HG02981 (cell line): Measurements from ENCODE around the gene FAM118B.

Source experiments
- ATAC-seq: cut with Tn5 transposase; IDR thresholded peaks from one replicate; pipeline ENCODE4 v1.9.1; 2021; ENCODE audit warnings: mild to moderate bottlenecking, moderate library complexity; ENCODE audit not compliant: unreplicated experiment

The FAM118B gene

DNA sequence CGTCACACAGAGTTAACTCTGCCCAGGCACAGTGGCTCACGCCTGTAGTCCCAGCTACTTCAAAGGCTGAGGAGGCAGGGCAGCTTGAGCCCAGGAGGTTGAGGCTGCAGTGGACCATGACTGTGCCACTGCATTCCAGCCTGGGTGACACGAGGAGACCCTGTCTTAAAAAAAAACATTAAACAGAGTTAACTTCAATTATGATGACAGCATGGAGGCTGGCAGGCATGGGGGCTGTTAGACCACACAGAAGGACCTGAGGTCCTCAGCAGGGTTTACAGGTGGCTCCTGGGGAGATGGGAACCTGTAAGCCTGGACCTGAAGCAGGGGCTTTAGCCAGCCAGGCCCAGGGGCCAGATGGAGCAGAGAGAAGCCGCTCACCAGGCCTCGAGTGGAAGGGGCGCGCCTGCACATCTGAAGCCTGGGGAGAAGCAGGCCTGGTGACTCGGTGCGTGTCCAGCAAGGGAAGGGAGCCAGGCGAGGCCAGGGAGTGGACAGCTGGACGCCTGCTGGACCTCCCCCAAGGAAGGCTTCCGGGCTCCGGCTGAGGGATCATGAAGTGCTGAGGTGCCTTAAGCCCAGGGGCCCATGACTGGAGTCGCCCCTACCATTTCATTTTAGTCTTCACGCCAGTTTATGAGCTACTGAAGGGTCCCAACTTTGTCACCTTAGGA is 25.4 kb upstream of the FAM118B start:
- ATAC-seq = no peak

DNA sequence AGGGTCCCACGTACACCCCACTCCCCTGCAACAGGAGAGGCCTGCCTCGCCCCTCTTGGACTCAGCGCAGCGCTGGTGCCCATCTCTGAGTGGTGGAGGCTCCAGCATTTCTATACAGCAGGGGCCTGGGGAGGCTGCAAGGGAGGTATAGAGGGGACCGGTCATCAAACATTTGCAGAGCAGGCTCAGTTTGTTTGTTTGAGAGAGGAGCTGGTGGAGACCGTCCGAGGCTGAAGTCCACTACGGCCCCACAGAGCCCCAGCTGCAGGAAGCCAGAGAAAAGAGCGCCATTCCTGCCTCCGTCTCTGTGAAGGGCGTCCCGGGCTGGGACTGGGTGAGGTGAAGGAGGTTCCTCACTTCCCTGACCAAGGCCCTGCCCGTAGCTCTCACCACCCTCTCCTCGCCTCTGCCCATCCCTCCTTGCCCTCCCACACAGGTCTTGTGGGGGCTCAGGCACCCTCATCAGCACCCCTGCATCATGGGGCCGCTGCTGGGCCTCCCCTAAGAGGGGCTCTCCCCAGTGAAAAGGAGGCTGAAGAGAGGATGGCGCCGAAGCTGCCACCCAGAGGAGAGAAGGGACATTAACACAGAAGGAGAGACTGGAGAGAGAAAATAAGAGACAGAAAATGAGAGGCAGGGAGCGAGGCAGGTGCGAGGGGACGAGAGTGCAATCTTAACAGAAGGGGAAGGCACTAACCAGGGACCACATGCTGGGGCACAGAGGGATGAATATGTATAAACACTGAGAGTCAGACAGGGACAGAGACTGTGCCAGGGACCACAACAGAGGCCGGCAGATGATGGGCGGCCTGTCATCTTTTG is 24.7 kb upstream of the FAM118B start:
- no peak for ATAC-seq

DNA sequence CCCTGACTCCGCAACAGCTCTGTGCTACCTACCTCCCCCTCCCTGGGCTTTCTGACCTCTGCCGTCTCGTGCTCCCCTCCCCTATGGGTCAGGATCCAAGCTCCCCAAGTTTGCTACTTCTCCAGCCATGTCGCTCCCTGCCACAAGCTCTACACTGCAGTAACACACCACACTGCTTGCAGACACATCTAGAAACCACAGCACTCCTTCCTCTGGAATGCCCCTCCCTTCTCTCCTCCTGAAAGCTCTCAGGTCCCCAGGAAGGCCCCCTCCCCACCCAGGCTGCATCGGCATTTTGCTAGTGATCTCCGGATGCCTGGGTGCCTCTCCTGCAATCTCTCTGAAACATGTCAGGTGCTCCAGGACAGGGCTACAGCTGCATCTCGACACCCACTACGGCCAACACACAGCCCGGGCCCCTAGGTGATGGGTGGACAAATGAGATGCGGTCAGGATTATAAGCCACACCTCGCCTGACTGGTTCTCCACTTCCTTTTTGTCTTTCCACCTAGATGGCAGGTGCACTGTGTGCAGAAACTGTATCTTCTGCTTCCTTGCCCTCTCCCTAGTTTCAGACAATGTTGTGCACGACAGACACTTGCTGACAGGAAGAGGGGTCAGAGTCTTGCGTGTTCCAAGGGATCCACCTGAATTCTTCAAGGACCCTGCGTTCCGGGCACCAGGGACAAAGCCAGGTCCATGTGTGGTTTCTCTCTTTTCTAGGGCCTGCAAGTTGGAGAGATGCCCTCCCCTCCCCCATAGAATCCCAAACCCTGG is 23.1 kb upstream of the FAM118B start:
- peak; percentile 75 for ATAC-seq

DNA sequence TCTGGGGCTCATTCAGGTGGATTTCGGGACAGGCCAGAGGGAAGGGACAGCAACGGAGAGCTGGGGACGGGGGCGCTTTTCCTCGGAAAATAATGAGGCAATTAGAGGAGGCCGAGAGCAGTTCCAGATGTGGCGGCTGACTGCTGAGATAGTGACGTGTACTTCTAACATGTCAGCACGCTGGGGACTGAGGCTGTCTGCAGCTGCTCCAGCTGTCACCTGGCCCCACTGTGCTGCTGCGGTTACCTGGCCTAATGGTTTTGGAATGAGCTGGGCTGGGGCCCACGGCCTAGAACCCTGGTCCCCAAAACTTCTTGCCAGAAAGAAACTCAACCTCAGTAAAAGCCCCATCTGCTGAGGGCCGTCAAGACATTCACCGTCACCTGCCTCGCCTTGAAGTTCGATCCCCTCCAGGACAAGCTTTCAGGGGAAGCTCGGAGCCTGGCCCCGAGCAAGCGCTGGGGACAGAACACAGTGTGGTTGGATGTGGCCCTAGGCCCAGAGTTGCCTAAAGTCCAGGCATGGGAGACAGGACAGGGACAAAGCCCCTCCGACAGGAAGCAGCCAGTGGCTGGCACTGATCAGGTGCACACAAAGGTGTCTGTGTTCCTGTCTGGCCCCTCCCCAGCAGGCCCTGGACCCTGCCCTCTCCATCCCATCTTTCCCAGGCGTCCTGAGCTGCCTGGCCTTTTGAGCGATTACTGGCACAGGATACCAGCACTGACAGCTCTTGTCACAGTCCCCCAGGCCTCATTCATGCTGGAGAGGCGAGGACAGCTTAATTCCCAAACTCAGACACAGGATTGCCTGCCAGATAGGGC is 22.3 kb upstream of the FAM118B start:
- ATAC-seq = peak; percentile 62

DNA sequence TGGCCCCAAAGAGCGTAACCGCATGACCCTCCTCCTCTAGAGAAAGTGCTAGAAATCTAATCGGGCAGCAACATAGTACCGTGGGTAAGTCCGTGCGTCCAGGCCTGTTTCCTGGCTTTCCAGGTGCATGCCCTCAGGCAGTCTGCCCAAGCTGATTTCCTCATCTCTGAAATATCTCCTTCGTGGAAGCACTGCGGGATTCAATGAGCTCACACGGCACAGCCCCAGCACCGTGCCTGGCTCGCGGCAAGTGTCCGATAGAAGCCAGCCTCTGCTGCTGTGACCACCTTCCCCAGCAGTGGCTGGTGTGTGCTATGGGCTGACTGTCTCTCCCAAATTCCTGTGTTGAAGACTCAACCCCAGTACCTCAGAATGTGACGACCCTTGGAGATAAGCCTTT is 20.8 kb upstream of the FAM118B start:
- no peak for ATAC-seq

DNA sequence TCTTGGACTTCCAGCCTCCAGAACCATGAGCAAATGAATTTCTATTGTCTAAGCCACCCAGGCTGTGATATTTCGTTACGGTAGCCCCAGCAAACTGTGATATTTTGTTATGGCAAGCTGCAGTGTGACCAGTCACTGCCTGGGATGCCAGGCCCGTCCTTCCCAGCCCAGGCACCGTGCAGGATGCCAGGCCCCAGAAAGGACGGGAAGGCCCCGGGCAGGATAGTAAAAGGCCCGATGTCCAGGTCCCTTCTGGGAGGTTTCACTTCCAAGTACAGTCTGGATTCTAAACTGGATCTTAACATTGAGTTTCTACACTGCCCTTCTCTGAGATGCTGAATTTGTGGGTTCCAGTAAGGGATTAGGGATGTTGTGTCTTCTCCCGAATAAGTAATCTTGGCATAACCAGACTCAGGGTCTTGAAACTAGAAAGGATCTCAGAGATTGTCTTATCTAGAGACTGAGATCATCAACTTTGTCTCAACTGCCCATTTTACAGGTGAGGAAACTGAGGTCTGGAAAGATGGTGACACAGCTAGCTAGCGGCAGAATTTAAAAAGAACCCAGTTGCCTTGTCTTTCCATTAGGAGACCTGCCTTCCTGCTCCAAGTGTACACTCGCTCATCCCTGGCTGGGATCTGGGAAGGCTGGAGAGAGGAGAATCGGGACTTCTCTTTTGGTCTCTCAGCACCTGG is 20.1 kb upstream of the FAM118B start:
- ATAC-seq = no peak

DNA sequence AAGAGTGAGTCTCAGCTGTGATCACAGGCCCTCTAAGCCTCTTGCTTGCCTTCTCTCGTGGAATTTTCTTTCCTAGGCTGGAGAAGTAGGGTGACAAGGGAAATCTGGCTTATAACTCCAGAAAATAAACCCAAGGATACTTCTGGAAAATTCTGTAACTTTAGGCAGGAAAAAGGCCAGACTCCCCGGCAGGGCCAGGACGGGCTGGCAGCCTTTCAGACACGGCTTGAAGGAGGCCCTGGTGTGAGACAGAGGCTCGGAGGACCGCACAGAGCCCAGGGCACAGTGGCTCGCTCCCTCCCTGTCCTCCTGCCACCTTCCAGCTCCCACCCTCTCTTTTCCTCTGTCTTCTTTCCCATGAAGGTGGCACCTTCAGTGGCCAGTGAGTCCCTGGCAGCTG is 19.2 kb upstream of the FAM118B start:
- no peak for ATAC-seq

DNA sequence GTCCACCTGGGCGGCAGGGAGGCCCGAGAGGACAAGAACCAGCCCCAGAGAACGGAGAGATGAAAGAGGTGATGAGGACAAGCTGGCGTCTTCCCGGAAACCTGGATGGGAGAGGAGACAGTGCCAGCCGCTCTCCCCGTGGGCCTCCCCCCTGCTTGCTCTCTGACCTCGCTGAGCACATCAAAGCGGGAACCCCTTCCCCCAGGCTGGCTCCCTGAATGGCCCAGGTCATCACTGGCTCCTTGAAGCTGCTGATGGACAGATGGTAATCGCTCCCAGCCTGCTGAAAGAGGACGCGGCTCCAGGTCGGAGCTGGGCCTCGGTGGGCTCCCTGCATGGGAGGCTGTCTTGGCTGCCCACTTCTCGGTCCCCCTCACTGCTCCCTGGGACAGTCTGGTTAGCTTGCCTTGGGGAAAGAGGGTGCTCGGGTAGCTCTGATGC is 18.5 kb upstream of the FAM118B start:
- no peak for ATAC-seq

DNA sequence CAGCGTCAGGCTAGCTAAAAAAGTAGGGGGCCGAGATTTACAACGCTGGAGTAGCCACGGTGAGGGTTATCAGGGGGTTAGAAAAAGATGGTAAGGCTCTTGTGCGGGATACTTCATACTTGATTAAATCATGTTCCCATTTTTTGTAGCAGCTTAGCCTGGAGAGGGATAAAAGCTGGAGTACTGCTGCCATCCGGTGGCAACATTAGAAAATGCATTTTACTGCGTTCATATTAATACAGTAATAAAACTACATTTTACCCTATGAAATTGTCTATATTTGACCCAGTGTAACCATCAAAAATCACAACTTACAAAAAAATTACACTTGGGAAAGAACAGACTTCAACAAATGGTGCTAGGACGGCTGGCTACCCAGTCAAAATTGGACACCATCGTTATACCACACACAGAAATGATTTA is 17.4 kb upstream of the FAM118B start:
- ATAC-seq = no peak

DNA sequence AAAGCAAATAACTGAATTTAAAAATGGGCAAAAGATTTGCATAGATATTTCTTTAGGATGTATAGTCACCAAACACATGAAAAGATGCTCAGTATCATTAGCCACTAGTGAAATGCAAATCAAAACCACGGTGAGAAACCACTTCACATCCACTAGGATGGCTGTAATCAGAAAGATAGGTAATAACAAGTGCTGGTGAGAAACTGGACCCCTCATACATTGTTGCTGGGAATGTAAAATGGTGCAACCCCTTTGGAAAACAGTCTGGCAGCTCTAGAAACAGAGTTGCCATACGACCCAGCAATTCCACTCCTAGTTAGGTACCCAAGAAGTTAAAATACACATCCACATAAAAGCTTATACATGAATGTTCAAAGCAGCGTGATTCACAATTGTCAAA is 16.5 kb upstream of the FAM118B start:
- no peak for ATAC-seq

DNA sequence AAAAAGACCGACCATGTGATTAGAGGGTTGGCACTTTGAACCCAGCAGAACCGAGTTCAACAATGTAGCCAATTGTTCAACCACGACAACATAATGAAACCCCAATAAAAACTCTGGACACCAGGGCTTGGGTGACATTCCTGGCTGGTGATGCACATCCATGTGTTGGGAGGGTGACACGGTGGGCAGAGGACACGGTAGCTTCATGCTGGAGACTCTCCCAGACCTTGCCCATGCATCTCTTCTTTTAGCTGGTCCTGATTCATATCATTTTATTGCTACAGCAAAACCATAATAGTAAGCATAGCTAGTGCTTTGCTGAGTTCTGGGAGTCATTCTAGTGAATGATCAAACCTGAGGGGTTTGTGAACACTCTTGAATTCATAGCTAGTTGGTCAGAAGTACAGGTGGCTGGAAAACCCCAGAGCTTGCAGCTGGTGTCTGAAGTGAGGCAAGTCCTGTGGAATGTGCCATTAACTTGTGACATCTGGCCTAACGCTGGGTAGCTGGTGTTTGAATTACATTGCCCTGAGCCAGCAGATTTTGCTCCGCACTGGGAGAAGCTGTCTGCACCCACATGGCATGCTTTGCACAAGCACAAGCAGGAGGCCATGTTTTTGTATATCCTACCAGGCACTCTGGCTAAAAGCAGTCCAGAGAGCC is 14.2 kb upstream of the FAM118B start:
- peak; percentile 57 for ATAC-seq

DNA sequence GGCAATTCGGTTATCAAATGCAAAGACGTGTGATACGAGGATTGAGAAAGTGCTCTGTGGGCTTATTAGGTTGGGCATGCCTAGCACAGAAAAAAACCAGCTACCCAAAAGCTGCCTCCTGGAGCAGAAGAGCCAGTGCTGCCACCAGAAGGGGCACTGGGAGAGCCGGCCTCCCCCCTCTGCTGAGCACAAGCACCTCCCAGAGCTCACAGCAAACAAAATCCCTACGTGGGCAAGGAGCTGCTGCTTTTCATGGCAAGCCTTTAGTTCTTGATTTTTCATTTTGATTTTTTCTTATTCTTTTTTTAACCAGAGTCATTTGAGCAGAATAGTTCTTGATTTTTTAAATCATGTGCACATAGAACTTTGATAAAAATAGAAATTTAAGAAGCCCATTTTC is 12.9 kb upstream of the FAM118B start:
- ATAC-seq = no peak

DNA sequence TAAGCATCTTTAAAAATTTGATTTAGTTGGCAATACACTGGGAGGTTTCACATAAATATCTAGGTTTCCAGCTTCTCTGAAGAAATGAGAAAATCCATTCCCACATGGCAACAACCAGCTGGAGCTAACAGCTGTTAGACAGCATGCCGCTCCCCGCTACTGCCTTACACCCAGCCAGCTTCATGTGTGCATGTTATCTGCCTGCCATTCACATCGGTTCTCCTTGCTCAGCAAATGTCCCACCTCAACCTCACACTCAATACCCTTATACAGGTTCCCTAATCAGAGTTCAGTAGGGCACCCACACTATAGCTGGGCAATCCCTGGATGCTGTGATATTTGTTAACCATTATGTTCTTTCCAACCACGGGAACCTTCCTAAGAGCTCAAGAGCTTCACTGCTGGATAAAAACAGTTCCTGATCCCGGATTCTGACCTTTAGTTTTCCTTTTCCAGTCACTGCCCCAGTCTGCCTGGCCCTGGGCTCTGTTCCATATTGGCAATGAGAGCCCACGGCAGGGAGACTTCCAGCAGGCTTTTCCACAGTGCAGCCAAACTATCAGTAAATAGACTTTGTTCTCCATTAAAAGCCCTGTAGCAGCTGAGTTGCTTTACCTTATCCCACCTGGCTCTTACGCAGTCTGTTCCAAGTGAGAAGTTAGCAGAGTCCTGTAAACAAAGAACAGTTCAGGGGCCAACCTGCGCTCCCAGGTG is 8.8 kb upstream of the FAM118B start:
- no peak for ATAC-seq

DNA sequence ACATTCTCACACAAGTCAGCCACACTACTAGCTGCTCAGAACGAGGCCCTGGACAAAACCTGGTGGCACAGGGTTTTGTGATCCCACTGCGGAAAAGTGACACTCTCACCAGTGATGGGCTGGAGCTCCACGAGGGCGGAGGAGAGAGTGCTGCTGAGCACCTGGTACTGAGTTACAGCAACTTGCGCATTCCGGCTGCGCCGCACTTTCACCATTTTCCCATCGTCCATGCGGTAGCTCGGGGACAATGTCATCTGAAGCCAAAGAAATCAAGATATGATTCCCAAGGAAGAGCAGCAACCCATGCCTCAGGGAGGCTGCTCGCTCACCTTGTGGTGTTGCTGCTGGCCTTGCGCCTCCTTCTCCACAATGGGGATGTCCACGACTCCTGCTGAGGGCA is 6.2 kb upstream of the FAM118B start:
- no peak for ATAC-seq

DNA sequence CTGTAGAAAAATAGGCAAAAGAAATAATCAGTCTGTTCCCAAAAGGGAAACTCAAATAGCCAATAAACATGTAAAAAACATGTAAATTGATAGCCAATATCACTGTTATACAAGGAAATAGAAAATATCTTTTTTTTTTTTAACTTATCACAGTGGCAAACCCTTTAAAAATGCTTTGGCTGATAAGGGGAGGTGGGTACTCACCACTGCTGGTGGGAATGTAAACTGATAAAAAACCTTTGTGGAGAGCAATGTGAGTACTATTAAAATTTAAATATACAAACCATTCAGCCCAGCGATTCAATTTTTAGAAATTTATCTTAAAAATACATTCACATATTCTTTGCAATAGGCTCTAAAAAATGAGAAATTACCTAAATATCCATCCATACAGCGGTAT is 3.7 kb upstream of the FAM118B start:
- ATAC-seq = no peak

DNA sequence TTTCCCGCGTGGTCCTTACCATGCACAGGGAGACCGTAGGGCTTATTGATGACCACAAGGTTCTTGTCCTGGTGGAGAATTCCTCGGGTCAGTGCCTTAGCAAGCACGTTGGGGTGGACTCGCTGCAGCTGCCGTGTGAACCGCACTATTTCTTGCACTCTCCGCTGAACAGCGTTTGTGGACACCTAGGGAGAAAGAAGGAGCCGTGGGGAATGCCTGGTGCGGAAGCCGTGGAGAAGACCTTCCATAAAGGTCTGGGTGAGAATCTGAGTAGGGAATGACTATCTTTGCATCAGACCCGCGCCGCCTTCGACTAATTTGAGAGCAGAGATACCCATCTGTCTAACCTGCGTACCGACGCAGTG is 729 bp upstream of the FAM118B start:
- ATAC-seq = no peak

DNA sequence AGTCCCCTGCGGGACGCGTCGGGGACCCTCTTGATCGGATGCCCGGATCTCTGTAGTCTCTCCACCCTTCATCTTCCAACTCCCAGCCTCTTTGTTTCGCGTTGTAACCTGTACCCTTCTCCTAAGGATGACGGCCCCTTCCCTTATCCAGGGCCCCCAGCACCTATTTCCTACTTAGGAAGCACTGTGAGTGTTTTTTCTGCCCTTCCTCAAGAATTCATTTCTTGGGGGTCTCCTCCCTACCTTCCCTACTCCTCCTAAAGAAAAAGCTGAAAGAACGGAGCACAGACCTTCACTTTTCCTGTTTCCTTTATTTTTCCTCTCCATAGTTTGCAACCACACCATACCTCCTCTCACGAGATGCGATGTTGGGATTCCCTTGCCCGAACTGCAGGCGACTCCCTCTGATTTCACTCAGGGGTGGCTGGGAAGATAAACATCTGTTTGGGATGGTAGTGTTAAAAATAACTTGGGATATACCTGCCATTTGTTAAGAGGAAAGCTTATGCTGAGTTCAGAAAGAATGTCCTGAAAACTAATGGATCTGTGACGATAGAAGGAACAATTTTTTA is 593 bp downstream of the FAM118B start:
- ATAC-seq = no peak

DNA sequence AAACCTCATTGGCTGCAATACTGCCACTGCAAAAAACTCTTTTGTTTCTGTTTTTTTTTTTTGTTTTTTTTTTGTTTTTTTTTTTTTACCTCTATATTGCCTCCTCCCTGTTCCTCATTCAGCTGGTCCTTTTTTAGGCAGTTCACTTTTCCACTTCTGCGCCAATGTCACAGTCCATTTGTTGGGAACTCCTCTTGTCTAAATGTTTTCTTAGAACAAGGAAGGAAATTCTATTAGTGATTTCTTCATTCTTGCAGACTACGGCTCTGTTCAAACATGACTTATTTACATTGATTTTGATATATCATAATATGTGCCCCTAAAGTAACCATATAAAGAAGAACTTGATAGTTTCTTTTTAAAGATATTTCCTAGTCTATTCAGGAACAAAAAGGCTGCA is 2.9 kb downstream of the FAM118B start:
- no peak for ATAC-seq

DNA sequence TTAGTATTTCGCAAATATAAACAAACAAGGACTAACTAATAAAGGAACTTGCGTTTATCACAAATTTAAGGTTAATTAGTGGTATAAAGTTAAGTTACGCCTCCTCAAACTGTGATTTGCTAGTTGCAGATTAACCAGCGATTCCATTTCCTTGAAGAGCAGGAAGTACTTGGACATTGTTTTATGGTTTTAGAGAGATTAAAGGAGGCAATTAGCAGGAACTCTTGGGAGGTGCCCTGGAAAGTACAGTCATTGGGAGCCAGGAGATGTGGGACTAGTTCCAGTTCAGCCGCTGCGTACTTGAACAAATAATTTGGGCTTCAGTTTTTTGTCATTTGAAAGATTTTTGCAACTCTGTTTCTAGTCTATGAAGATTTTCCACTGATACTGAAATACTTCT is 3.3 kb downstream of the FAM118B start:
- ATAC-seq = no peak
